Type B pancreatic cell (in vitro differentiated cells): Measurements from ENCODE around the gene CHTF18. TPM values are rescaled to one million over a fixed set of nuclear protein-coding genes. Genes with fewer than 3 reads are reported as not detected.
"Not testable (repeated sequence)": the region's sequence is repeated elsewhere in the genome, so short reads cannot be mapped to it uniquely, and the experiment has no call there.

Source experiments
- DNase-seq: peaks from one replicate; pipeline ENCODE4 v3.0.0; 2021; ENCODE audit warnings: mixed read lengths; ENCODE audit not compliant: unreplicated experiment; ENCODE audit errors: extremely low spot score
- H3K27ac Mint-ChIP-seq: 2 replicates; pipeline ENCODE4 v1.8.0; 2021; ENCODE audit warnings: mild to moderate bottlenecking, mixed read lengths
- H3K27me3 Mint-ChIP-seq: 2 replicates; pipeline ENCODE4 v1.8.0; 2021; ENCODE audit warnings: mixed read lengths
- H3K36me3 Mint-ChIP-seq: 2 replicates; pipeline ENCODE4 v1.8.0; 2021; ENCODE audit warnings: mixed read lengths
- H3K4me1 Mint-ChIP-seq: one replicate; pipeline ENCODE4 v1.8.0; 2021; ENCODE audit warnings: mixed read lengths; ENCODE audit not compliant: unreplicated experiment
- H3K4me3 Mint-ChIP-seq: 2 replicates; pipeline ENCODE4 v1.8.0; 2021; ENCODE audit warnings: mild to moderate bottlenecking, mixed read lengths
- H3K9me3 Mint-ChIP-seq: 2 replicates; pipeline ENCODE4 v1.8.0; 2021; ENCODE audit warnings: mixed read lengths
- CTCF ChIP-seq: fragments of 200-600 bp; sonication (generic); conservative IDR thresholded peaks from 2 replicates; pipeline ENCODE4 v1.5.0; 2021; ENCODE audit warnings: antibody characterized with exemption, mild to moderate bottlenecking
- total RNA-seq: library from RNA; stranded (reverse); gene quantifications from 2 replicates; pipeline ENCODE4 v1.2.1, GENCODE V29; 2021; ENCODE audit warnings: low replicate concordance

CHTF18 gene
- total RNA-seq, 1 donor from 2014 or later = 105 TPM

GRCh38 chr16:770411-770810 lies 18.0 kb upstream of the CHTF18 start:
- no peak for TF ChIP-seq CTCF
- no peak overlapping the region for H3K27ac Mint-ChIP-seq
- no peaks in the 10 kb centered on the region for H3K27me3 Mint-ChIP-seq
- H3K4me1 Mint-ChIP-seq = no peaks in the 10 kb centered on the region
- H3K36me3 Mint-ChIP-seq = no peaks in the 10 kb centered on the region
- DNase-seq = no peak
- no peaks in the 10 kb centered on the region for H3K9me3 Mint-ChIP-seq
- no peak overlapping the region for H3K4me3 Mint-ChIP-seq

- no peak for TF ChIP-seq CTCF
- no peak overlapping the region for H3K4me3 Mint-ChIP-seq
- no peak overlapping the region for H3K27ac Mint-ChIP-seq
- peaks cover 5% of the 10 kb centered on the region for H3K27me3 Mint-ChIP-seq
- peaks cover 4% of the 10 kb centered on the region for H3K4me1 Mint-ChIP-seq
- no peaks in the 10 kb centered on the region for H3K36me3 Mint-ChIP-seq
- H3K9me3 Mint-ChIP-seq = no peaks in the 10 kb centered on the region
- no peak for DNase-seq
These were observed 15.5 kb upstream of the CHTF18 start for GRCh38 chr16:772959-773358.

GRCh38 chr16:774086-775001 lies 14.1 kb upstream of the CHTF18 start:
- TF ChIP-seq CTCF = no peak
- Mint-ChIP-seq H3K4me1 (peaks cover 4% of the 10 kb centered on the region), H3K27me3 (peaks cover 5% of the 10 kb centered on the region), H3K9me3 (no peaks in the 10 kb centered on the region), H3K36me3 (no peaks in the 10 kb centered on the region), H3K4me3 (no peak overlapping the region), H3K27ac (no peak overlapping the region)
- DNase-seq = no peak

GRCh38 chr16:775236-775796 lies 13.1 kb upstream of the CHTF18 start:
- Mint-ChIP-seq H3K4me1 (peaks cover 4% of the 10 kb centered on the region), H3K27ac (no peak overlapping the region), H3K36me3 (no peaks in the 10 kb centered on the region), H3K27me3 (peaks cover 6% of the 10 kb centered on the region), H3K9me3 (no peaks in the 10 kb centered on the region), H3K4me3 (no peak overlapping the region)
- TF ChIP-seq CTCF = no peak
- DNase-seq = no peak

GRCh38 chr16:776298-776697 lies 12.1 kb upstream of the CHTF18 start:
- H3K36me3 Mint-ChIP-seq, H3K4me3 Mint-ChIP-seq, H3K27ac Mint-ChIP-seq, DNase-seq, H3K9me3 Mint-ChIP-seq, H3K4me1 Mint-ChIP-seq, H3K27me3 Mint-ChIP-seq: not testable (repeated sequence)

GRCh38 chr16:776824-777223 lies 11.6 kb upstream of the CHTF18 start:
- DNase-seq = no peak
- TF ChIP-seq CTCF = no peak
- no peaks in the 10 kb centered on the region for H3K36me3 Mint-ChIP-seq
- no peaks in the 10 kb centered on the region for H3K9me3 Mint-ChIP-seq
- H3K4me1 Mint-ChIP-seq = peaks cover 4% of the 10 kb centered on the region
- no peak overlapping the region for H3K4me3 Mint-ChIP-seq
- H3K27ac Mint-ChIP-seq = no peak overlapping the region
- H3K27me3 Mint-ChIP-seq = peaks cover 10% of the 10 kb centered on the region
